HG03139 (cell line): Measurements from ENCODE around the gene FXR1.
"Not testable (repeated sequence)": the region's sequence is repeated elsewhere in the genome, so short reads cannot be mapped to it uniquely, and the experiment has no call there.

Experiments
- ATAC-seq: cut with Tn5 transposase; IDR thresholded peaks from one replicate; pipeline ENCODE4 v1.9.1; 2021; ENCODE audit not compliant: unreplicated experiment

The FXR1 gene

DNA sequence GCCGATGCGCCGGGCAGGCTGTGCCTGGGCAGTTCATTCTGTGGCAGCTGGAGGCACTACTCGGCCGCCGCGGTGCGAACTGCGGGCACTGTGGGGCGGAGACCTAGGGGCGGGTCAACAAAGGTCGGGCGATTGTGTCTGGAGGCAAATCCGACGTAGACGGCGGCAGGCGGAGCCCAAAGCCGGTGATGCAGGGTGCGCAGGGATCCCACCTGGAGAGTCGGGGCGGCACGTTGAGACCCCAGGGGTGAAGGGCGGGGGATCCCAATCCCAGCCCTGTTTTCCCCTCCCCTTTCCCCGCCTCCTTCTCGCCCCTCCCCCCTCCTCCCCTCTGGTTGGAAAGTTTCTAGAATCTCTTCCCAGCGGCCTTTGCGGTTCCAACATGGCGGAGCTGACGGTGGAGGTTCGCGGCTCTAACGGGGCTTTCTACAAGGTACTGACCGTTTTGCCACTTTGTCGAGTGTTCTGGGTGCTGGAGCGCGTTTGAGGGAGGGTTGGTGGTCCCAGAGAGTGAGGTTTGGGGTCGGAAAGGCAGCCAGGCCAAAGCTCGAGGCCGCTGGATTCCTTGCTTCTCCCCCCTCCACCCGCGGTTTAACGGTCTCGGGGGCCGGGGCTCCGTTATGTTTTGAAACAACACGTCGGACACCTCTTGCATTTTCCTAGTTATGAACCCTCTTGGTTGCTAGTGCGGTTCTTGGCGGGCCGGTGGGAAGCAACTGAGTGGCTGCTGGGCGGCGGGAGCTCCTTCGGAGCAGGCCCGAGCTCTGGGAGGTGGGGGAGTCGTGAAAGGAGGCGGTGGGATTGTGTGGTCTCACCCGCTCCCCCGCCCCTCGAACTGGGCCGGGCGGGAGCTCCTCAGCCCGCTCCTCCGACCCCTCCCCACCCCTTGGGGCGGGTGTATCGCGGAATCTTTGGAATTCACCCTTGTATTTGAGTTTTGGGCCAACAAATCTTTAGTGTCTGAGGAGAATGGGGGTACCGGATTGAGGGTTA is at the start of gene FXR1:
Gene FXR1 (plus strand): TSS at position 367 of the 993 bp plus-strand sequence. CDS start 16 bp downstream, at position 383.
- peak; percentile 99 for ATAC-seq

DNA sequence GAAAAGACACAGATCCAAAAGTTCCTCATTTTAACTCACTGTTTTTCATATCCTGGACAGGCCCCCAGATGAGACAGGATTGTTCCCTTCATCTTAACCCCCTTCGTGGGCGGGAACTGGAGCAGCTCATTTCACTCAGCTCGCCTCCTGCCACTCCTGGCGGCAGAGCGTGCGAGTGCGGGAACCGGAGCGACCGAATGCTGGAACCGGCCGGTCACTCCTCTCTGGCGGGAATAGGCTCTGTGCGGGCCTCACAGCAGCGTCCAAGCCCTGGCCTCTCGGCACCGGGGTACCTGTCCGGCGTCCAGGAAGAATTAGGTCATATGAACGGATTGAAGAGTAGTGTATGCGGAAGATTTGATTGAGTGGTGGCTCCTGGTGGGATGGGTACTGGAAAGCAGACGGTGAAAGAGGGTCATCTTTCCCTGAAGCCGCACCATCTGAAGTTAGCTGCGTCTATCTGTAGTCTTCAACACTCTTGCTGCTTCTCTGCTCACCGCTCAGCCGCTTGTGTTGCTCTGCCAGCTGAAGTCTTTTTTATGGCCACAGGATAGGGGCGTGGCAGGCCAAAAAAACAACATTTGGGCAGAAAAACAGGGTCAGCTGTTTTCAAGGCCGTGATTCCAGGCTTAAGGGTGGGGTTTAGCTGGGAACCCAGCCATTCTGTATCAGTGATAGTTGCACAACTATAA is 42.3 kb upstream of the FXR1 start:
- no peak for ATAC-seq

DNA sequence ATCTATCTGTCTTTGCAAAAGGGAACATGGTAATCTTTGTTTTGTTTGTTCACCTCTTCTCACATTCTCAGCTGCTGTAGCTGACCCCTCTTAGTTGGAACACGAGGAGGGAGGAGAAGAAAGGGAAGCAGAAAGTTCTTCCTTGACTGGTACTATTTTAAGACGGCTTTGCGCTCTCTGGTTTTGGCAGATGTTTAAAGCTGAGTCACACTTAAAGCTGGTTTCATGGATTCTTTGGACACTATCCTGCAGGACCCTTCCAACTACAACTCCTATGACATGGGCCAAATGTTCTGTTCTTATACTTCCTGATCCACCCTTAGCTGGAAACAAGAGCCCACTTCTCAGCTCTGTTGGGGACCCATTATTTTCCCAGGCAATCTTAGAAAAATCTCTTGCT is 40.6 kb upstream of the FXR1 start:
- ATAC-seq, result no peak

DNA sequence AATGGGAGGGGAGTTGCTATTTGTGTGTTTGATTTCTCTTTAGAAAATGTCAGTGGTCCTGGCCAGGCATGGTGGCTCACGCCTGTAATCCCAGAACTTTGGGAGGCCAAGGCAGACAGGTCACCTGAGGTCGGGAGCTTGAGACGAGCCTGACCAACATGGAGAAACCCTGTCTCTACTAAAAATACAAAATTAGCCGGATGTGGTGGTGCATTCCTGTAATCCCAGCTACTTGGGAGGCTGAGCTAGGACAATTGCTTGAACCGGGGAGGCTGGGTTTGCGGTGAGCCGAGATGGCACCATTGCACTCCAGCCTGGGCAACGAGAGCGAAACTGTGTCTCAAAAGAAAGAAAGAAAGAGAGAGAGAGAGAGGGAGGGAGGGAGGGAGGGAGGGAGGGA is 40.0 kb upstream of the FXR1 start:
- not testable (repeated sequence) for ATAC-seq

DNA sequence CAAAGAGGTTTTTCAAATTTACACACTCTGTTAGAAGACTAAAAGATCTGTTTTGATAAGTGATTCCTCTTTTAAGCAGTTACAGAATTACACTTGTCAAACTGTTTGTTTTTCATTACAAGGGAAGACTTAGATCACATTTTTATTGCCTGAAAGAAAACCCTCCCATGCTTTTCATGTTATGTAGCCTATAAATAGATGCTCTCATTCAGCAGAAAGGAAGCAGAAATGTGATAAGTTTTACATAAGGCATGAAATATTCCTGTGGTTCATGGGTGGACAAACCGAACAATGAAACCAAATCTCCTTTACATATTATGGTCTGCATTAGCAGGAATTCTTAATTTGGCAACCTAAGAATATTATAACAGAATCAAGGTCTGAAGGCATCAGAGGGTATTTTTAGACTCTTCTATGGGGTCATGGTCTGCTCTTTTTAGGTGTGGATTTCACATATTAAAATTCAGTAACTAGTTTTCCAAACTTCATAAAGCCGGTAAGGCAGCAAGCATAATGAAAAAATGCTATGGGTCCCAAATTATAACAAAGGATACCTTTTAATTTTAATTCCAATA is 37.3 kb upstream of the FXR1 start:
- no peak for ATAC-seq

DNA sequence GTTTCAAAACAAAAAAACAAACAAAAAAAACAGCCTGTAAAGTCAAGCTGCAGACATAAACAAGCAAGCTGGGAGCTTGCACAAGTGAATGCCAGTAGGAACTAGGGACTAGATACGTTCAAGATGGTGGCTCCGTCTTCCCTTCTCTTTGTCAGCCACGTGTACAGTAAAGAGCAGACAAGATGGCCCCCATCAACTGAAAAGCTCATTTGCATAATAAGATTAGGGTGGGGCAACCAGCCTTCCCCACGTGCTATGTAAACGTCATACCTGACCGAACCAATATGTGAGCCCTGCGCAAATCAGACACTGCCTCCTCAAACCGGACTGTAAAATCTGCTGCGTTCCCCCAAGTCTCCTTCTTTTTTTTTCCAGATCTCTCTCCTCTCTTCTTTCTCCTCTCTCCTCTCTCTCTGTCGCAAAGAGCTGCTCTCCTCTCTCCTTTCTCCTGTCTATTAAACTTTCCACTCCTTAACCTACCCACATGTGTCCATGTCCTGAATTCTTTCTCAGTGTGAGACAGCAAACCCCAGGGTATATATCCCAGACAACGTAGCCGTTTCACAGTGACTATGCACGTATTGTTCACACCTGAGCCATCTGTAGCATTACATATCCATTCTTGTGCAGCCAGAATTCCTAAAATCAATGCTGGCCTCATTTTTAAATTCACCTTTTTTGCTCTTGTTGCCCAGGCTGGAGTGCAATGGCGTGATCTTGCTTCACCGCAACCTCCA is 31.2 kb upstream of the FXR1 start:
- no peak for ATAC-seq

DNA sequence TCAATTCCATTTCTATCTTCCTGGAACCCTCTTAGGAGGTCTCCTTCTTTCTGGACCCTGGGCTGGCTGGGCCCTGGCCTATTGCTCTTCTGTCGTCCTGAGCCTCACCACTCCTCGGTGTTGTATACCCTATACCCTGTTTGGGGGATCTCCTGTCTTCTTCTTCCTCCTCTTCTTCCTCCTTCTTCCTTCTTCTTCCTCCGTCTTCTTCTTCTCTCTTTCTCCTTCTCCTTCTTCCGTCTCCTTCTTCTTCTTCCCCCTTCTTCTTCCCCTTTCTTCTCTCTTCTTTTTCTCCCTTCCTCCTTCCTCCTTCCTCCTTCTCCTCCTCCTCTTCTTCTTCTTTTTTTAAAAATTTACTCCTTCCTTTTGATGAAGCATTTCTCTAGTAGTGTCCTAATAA is 30.4 kb upstream of the FXR1 start:
- ATAC-seq, result no peak

DNA sequence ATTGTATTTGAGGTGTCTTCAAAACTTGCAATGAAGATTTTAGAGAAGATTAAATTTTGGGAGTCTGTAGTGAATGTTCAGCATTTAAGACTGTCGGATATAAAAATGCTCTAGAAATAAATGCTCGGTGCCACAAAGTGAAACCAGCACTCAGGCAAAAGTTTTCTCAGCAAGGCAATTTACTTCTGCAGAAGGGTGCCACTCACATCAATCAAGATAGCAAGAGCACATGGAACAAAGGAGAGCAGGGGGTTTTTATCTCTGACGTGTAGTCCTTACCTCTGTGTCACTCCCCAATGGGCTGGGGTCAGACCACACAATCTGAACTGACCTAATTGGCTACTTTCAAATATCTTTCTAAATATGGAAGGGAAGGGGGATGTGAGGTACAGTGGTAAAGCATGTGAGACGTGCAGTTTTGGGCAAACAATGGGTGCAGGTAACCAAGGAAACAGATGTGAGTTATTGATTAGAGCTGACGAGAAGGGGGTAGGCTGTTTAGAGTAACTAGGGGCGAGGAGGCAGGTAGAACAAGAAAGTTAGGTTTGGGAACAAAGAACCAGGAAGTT is 23.4 kb upstream of the FXR1 start:
- no peak for ATAC-seq

DNA sequence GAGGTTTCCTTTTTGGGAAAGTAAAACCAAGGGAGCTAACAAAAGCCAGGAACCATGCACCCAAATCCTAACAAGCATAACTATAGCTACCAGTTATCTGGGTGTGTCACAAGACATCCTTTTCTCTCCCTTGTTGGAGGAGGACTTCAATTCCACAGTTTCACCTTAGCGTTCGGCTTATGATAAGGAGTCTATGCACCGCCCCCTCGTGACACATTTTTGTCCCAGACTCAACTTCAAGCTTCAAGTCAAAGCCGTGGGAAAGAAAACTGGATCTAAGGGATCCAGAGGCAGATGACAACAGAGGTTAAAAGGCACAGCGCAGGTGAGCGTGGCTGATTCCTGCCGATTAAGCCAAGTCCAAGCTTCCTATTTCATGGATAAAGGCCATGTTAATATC is 13.9 kb upstream of the FXR1 start:
- ATAC-seq, result no peak

DNA sequence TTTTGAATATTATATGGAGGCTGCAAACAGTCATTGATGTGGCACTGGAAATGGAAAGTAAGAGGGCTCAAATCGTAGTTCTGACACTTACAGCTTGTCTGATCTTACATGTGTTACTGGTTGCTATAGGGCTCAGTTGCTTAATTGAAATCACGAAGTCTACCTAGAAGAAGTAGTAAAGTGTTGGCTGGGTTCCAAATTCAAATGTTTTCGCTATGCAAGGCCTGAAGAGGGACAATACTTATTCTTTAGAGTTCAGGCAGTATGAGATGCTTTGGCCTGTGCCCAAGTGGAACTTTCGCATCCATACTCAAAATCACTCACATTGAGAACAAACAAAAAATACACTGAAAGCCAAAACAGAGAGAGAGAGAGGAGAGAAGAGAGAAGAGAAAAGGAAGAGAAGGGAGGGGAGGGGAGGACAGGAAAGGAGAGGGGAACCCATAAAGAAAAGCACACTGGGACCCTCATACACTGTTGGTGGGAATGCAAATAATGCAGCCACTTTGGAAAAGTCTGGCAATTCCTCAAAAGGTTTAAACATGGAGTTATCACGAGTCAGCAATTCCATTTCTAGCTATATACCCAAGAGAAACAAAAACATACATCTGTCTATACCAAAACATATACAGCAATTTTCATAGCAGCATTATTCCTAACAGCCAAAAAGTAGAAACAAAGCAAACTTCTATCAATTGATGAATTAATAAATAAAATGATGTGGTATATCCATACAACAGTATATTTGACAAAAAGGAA is 2.9 kb upstream of the FXR1 start:
- ATAC-seq, result no peak

DNA sequence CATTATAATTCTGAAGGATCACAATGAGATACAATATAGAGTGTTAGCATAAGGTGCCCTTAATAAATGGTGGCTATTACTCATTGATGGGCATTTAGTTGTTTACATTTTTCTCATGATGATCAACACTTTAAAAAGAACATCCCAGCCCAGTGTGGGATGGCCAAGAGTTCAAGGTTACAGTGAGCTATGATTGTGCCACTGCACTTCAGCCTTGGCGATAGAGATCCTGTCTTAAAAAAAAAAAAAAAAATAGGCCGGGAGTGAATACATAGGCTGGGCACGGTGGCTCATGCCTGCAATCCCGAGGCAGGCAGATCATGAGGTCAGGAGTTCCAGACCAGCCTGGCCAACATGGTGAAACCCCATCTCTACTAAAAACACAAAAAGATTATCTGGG is 1.6 kb upstream of the FXR1 start:
- no peak for ATAC-seq

DNA sequence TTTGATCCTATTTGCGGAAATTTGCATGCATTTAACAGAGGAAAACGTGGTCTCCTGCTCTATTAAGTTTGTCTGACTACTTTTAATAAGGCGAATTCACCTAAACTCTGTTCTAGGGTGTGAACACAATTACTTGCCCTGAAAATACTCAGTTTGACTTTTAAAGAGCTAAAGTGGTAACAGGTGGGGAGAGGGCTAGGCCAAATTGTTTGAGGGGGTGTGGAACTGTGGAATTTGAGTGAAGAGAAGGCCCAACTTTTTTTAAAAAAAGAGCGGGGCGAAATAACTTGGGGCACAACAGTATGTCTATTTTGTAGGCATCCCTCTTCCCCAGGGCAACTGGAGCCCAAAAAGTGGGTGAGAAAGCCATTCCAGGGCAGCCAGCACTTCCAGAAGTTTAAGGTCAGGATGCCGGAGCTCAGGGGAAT is 580 bp upstream of the FXR1 start:
- ATAC-seq, result peak; percentile 7

DNA sequence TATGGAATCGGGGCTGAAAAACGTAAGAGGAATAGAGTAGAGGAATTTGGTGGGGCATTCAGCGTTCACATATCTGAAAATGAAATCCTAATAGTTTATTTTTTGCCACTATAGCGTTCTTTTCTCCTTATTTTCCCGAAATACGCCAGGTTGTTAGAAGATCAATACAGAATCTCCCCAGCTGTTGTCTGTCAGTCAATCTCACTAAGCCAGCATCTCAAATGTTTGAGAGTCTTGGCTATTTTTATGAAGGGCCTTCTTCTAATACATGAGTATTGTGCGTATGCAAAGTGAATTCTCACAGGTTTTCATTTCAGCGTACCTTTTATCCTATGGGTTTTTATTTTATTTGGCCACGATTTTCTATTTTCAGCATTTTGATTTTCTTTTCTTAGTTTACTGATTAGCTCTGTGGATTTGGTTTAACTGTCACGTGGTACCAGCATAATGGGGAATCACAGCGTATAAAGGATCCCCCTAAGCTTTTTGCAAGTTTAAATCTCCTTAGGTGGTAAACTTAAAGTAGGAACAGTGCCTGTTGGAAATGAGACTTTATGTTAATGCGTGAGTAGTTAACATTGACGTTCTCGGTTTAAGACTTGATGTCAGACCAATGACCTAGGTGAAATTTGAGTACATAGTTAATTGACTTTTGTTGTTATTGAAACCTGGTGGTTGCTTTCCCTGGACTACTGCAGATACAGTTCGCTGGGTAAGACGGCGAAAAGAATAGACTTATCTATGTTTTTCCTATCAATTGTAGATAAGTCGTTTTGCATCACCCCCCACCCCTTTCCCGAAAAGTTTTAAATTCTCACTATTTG is 1.3 kb downstream of the FXR1 start:
- no peak for ATAC-seq

DNA sequence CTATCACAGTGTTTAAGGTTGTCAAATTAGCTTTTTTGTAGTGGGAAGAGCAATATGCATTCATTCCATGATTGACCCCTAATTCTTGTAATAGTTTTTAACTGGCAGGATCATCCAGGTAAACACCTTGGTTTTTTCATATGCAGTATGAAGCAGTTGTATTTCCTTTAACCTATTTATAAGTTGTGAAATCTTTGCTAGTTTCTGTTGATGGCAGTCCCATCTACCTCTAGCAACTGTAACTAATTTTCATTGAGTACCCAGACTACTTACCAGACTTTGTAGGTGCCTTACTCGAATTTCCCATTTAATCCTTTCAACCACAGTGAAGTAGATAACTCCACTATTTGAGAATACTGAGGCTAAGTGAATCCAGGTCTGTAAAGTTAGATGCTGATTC is 6.1 kb downstream of the FXR1 start:
- ATAC-seq, result no peak

DNA sequence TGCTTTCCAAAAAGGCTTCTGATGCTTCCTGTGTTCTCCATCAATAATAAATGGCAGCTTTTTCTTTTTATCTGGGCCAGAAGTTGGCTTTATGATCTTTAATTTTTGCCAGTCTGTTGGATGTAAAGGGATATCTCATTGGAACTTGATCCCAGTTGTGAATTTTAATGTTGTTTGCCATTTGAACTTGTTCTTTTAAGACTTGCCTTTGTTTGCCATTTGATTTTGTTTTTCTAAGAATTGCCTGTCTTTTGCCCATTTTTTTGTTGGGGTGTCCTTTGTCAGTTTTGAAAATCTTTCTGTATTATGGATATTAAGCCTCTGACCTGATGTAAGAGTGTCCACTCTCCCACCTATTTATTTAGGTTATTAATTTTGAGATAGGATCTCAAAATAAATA is 9.8 kb downstream of the FXR1 start:
- no peak for ATAC-seq

DNA sequence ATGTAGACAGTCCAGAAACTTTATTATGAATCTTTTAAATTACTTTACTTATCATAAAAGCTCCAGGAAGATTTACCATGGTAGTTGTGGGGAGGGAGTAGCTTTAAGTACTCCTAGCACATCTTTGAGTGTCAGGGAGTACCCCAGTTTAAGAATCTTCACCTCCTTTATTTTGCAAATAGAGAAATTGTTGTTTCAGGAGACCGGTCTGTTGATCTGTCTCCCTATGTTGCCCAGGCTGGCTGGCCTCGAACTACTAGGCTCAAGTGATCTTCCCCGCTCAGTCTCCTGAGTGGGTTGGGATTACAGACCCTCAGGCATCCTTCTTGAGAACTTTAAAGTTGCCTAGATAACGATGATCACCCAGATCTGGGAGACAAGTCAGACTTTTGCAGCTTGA is 11.1 kb downstream of the FXR1 start:
- ATAC-seq, result no peak

DNA sequence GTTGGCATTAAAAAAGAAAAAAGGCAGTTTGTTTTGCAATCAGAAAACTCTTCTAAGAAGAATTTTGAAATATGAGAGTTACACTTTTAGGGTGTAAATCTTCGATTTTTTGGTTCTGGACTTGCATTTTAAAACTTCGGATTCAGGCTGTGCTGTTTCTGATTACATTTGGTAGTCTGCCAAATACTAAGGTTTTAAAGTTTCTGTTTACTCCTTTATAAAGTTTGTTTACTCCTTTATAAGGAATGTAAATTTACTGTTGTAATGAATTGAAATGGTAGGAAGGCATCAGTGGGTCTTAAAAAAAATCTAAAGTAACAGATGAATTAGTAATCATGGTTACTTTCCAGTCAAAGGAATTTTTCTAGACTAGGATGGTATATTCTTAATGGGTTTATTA is 14.1 kb downstream of the FXR1 start:
- no peak for ATAC-seq

DNA sequence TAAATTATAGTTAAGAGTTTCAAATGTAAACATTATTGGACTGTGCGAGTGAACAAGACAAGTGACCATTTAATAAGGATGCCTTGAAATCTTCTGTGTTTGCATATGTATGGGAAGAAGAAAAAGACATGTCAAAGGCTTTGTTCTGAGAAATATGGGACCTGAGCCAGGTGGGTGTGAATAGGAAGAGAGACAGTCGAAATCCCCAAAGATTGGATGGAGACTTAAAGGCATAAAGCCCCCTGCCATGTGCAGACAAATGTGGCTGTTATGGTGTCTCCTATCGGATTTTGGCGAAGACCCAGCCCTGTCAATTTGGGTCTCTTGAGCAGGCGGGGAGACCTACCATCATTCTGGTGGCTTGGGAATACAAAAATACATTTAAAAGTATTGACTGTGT is 16.9 kb downstream of the FXR1 start:
- no peak for ATAC-seq

DNA sequence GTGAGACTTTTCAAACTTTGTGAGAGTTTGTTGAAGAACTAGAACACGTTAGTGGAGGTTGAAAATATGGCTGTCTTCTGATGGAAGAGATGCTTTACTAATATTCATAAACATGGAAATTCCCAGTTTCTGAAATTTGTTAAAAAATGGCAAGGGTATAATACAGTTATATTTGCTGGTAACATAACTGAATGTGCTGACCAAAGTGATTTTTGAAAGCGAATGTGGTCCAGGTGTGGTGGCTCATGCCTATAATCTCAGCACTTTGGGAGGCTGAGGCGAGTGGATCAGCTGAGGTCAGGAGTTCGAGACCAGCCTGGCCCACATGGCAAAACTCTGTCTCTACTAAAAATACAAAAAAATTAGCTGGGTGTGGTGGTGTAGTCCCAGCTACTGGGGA is 18.1 kb downstream of the FXR1 start:
- ATAC-seq, result no peak
